22Rv1 (cell line): ENCODE results near the gene NFX1.

Source experiments
- ZFX ChIP-seq: fragments of 450-650 bp; IDR thresholded peaks from 2 replicates; pipeline ENCODE4 v1.6.1; 2017; ENCODE audit warnings: antibody characterized with exemption, borderline replicate concordance
- TF ChIP-seq, protein P1 (sequence below): fragments of 450-650 bp; IDR thresholded peaks from 2 replicates; pipeline ENCODE4 v1.5.1; 2017; ENCODE audit warnings: mild to moderate bottlenecking

DNA sequence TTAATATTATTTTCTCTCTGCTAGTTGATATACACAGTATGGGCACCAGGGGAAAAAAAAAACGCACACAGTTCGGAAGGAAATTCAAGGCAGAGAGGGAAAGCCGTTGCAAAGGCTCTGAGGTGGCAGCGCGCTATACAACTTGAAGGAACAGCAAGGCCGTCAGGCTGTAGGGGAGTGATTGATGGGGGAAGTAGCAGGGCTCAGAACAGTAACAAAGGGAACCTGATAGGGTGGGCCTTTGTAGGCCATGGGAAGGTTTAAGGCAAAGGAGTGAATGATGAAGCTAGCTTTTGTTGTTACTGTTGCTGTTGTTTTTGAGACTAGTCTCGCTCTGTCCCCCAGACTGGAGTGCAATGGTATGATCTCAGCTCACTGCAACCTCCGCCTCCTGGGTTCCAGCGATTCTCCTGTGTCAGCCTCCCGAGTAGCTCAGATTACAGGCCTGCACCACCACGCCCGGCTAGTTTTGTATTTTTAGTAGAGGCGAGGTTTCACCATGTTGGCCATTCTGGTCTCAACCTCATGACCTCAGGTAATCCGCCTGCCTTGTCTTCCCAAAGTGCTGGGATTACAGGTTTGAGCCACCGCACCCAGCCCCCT is 85.0 kb downstream of the NFX1 start:
- TF ChIP-seq, protein P1, sequence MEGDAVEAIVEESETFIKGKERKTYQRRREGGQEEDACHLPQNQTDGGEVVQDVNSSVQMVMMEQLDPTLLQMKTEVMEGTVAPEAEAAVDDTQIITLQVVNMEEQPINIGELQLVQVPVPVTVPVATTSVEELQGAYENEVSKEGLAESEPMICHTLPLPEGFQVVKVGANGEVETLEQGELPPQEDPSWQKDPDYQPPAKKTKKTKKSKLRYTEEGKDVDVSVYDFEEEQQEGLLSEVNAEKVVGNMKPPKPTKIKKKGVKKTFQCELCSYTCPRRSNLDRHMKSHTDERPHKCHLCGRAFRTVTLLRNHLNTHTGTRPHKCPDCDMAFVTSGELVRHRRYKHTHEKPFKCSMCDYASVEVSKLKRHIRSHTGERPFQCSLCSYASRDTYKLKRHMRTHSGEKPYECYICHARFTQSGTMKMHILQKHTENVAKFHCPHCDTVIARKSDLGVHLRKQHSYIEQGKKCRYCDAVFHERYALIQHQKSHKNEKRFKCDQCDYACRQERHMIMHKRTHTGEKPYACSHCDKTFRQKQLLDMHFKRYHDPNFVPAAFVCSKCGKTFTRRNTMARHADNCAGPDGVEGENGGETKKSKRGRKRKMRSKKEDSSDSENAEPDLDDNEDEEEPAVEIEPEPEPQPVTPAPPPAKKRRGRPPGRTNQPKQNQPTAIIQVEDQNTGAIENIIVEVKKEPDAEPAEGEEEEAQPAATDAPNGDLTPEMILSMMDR: peak; percentile 72
- no peak for TF ChIP-seq ZFX
